ENCODE measurements around the gene SUCLG2.

- no peak for TF ChIP-seq CTCF (IDR thresholded peaks at IDR 0.05; ENCODE audit: low read depth, low read length, poor library complexity, severe bottlenecking)
- TF ChIP-seq EZH2phosphoT487 (IDR thresholded peaks at IDR 0.05; ENCODE audit: borderline replicate concordance, low read length), result no peak
Measured at GRCh38 chr3:67599821-67600220, 54.6 kb downstream of the SUCLG2 start.

All from DOHH2 (cell line).